Fibroblast of lung (primary cell): ENCODE results near the gene NRCAM.
"Not testable (repeated sequence)": the region's sequence is repeated elsewhere in the genome, so short reads cannot be mapped to it uniquely, and the experiment has no call there.

Source experiments
- EZH2 ChIP-seq: IDR thresholded peaks from 2 replicates; pipeline ENCODE4 v1.5.1; 2012; ENCODE audit warnings: low read length, control low read depth, mild to moderate bottlenecking; ENCODE audit errors: missing control alignments
- TF ChIP-seq, protein P1 (sequence below), 2 donors: IDR thresholded peaks in 1 of 2; conservative IDR thresholded peaks in 1 of 2; 1 replicate in 1 of 2; 2 replicates in 1 of 2; pipeline ENCODE4 v1.5.1; 2011 to 2012; ENCODE audit warnings: low read length in 2 of 2, control low read depth in 1 of 2, inconsistent platforms in 1 of 2, low read depth in 1 of 2, mild to moderate bottlenecking in 1 of 2

DNA sequence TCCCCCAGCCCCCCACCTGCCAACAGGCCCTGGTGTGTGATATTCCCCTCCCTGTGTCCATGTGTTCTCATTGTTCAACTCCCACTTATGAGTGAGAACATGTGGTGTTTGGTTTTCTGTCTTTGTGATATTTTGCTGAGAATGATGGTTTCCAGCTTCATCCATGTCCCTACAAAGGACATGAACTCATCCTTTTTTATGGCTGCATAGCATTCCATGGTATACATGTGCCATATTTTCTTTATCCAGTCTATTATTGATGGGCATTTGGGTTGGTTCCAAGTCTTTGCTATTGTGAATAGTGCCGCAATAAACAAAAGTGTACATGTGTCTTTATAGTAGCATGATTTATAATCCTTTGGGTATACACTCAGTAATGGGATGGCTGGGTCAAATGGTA is 183.3 kb downstream of the NRCAM start:
- TF ChIP-seq, protein P1, sequence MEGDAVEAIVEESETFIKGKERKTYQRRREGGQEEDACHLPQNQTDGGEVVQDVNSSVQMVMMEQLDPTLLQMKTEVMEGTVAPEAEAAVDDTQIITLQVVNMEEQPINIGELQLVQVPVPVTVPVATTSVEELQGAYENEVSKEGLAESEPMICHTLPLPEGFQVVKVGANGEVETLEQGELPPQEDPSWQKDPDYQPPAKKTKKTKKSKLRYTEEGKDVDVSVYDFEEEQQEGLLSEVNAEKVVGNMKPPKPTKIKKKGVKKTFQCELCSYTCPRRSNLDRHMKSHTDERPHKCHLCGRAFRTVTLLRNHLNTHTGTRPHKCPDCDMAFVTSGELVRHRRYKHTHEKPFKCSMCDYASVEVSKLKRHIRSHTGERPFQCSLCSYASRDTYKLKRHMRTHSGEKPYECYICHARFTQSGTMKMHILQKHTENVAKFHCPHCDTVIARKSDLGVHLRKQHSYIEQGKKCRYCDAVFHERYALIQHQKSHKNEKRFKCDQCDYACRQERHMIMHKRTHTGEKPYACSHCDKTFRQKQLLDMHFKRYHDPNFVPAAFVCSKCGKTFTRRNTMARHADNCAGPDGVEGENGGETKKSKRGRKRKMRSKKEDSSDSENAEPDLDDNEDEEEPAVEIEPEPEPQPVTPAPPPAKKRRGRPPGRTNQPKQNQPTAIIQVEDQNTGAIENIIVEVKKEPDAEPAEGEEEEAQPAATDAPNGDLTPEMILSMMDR (conservative IDR thresholded peaks at IDR 0.05 in 1 of 2, IDR thresholded peaks at IDR 0.05 in 1 of 2; ENCODE audit: low read depth in 1 of 2, low read length in 2 of 2), result not testable (repeated sequence)
- not testable (repeated sequence) for TF ChIP-seq EZH2
